ENCODE data around the gene MACF1.

GRCh38 chr1:39182804-39183203 lies 21.7 kb upstream of the MACF1 start:
- TF ChIP-seq CTCF (conservative IDR thresholded peaks at IDR 0.05 in 1 of 2, IDR thresholded peaks at IDR 0.05 in 1 of 2; ENCODE audit: extremely low read depth in 1 of 2, insufficient read depth in 1 of 2, low read depth in 1 of 2, low read length in 2 of 2) (no peak), EZH2 (IDR thresholded peaks at IDR 0.05; ENCODE audit: borderline replicate concordance, low read length) (no peak)
